ENCODE data around the gene EXPH5.

GRCh38 chr11:108597736-108598355 lies 4.3 kb upstream of the EXPH5 start:
- no peak for TF ChIP-seq POLR2A (IDR thresholded peaks at IDR 0.05; ENCODE audit: low read depth, low read length)
- TF ChIP-seq GATA2 (IDR thresholded peaks at IDR 0.05; ENCODE audit: insufficient read depth, insufficient read length, low read depth, low read length) = no peak
- TF ChIP-seq CTCF (IDR thresholded peaks at IDR 0.05; ENCODE audit: extremely low read depth in 1 of 2, insufficient read depth in 1 of 2, low read depth in 1 of 2, low read length in 2 of 2) = no peak
- TF ChIP-seq JUN (IDR thresholded peaks at IDR 0.05; ENCODE audit: borderline replicate concordance, insufficient read depth, insufficient read length, low read depth) = no peak
- TF ChIP-seq MAX (IDR thresholded peaks at IDR 0.05; ENCODE audit: insufficient read depth, insufficient read length) = no peak
- no peak for TF ChIP-seq POLR2AphosphoS5 (IDR thresholded peaks at IDR 0.05; ENCODE audit: insufficient read depth, low read depth, low read length)
- no peak for TF ChIP-seq FOS (IDR thresholded peaks at IDR 0.05; ENCODE audit: borderline replicate concordance, insufficient read depth, low read length)
- no peak for TF ChIP-seq EZH2 (IDR thresholded peaks at IDR 0.05; ENCODE audit: borderline replicate concordance, low read depth, low read length, severe bottlenecking)
- TF ChIP-seq MYC (IDR thresholded peaks at IDR 0.05; ENCODE audit: low read depth, low read length) = no peak
